ENCODE results near the gene TECR. TPM values are rescaled to one million over a fixed set of nuclear protein-coding genes. Genes with fewer than 3 reads are reported as not detected.

The TECR gene
- total and polyA plus RNA-seq, 2 donors (not counting 3 experiments of a cell fraction or from before 2014, with no cell fraction given): 109 to 193 TPM

GRCh38 chr19:14533450-14533849, 4.1 kb downstream of the TECR start:
- BruUV-seq (replicated peaks): no TSS peak
- CTCF ChIA-PET: no interaction called here
- H3K4me3 ChIP-seq (replicated peaks in 1 of 3; ENCODE audit: insufficient read depth in 1 of 3, low read depth in 1 of 3, low read length in 3 of 3): no peak overlapping the region
- H3K9me1 ChIP-seq (replicated peaks; ENCODE audit: control insufficient read depth, extremely low read depth, insufficient read depth, low read length): no peaks in the 10 kb centered on the region
- H3K27me3 ChIP-seq (ENCODE audit: control insufficient read depth in 2 of 2, insufficient read depth in 2 of 2, low read length in 2 of 2): no peaks in the 10 kb centered on the region
- H3K4me1 ChIP-seq (ENCODE audit: control insufficient read depth, extremely low read depth, insufficient read depth, low read length): peaks cover 7% of the 10 kb centered on the region
- POLR2A ChIA-PET: no interaction called here
- H3K9me3 ChIP-seq (replicated peaks; ENCODE audit: control insufficient read depth, insufficient read depth, low read length): no peaks in the 10 kb centered on the region
- FAIRE-seq: no peak
- H3K9ac ChIP-seq (replicated peaks; ENCODE audit: extremely low read depth, insufficient read depth, low read length): no peak overlapping the region
- H3K36me3 ChIP-seq (ENCODE audit: control insufficient read depth in 2 of 2, extremely low read depth in 1 of 2, insufficient read depth in 2 of 2, low read length in 2 of 2): no peaks in the 10 kb centered on the region
- H3K27ac ChIP-seq (ENCODE audit: insufficient read depth, low read depth, low read length): no peak overlapping the region
- H3K4me2 ChIP-seq (ENCODE audit: insufficient read depth, low read length): no peak overlapping the region
- H3K79me2 ChIP-seq (ENCODE audit: control insufficient read depth, insufficient read depth, low read length): peaks cover 23% of the 10 kb centered on the region
- DNase-seq (ENCODE audit: low read depth, low spot score): no peak
- dilution Hi-C loops (cut with MboI; ENCODE audit: extremely low pct_ligation_motif_present, low sequenced_read_pairs): no loop called here
- H2AFZ ChIP-seq (ENCODE audit: low read depth, low read length): no peak overlapping the region
- intact Hi-C loops (cut with micrococcal nuclease): no loop called here
- H4K20me1 ChIP-seq (replicated peaks; ENCODE audit: control insufficient read depth, extremely low read depth, insufficient read depth, low read length): no peaks in the 10 kb centered on the region
- TF ChIP-seq MAX (IDR thresholded peaks at IDR 0.05; ENCODE audit: insufficient read depth, insufficient read length) (no peak), POLR2A (IDR thresholded peaks at IDR 0.05; ENCODE audit: low read depth, low read length) (no peak), FOS (IDR thresholded peaks at IDR 0.05; ENCODE audit: borderline replicate concordance, insufficient read depth, low read length) (no peak)

- H3K9me1 ChIP-seq (replicated peaks; ENCODE audit: control insufficient read depth, extremely low read depth, insufficient read depth, low read length): no peaks in the 10 kb centered on the region
- BruUV-seq (replicated peaks): no TSS peak
- DNase-seq (ENCODE audit: low read depth, low spot score) (peak; percentile 77), FAIRE-seq (peak; percentile 81)
- H3K4me3 ChIP-seq (replicated peaks in 1 of 3; ENCODE audit: insufficient read depth in 1 of 3, low read depth in 1 of 3, low read length in 3 of 3): peak overlapping the region in 1 of 3 experiments; percentile 40
- H3K9me3 ChIP-seq (replicated peaks; ENCODE audit: control insufficient read depth, insufficient read depth, low read length): no peaks in the 10 kb centered on the region
- no peak overlapping the region for H3K27ac ChIP-seq (ENCODE audit: insufficient read depth, low read depth, low read length)
- peaks cover 8% of the 10 kb centered on the region for H3K79me2 ChIP-seq (ENCODE audit: control insufficient read depth, insufficient read depth, low read length)
- dilution Hi-C loops (cut with MboI; ENCODE audit: extremely low pct_ligation_motif_present, low sequenced_read_pairs): no loop called here
- ChIA-PET POLR2A (interaction anchor here (1.3 kb wide), 1 partner anchor 18 kb away, joined by 3 read pairs; no protein-coding TSS in a partner anchor), CTCF (interaction anchor here (0.6 kb wide), 1 partner anchor 137 kb away, joined by 3 read pairs; no protein-coding TSS in a partner anchor)
- no peak overlapping the region for H2AFZ ChIP-seq (ENCODE audit: low read depth, low read length)
- no peaks in the 10 kb centered on the region for H3K4me1 ChIP-seq (ENCODE audit: control insufficient read depth, extremely low read depth, insufficient read depth, low read length)
- intact Hi-C loops (cut with micrococcal nuclease): loop anchor here (1.0 kb wide), 1 partner anchor 19 kb away; no protein-coding TSS in a partner anchor
- no peaks in the 10 kb centered on the region for H4K20me1 ChIP-seq (replicated peaks; ENCODE audit: control insufficient read depth, extremely low read depth, insufficient read depth, low read length)
- TF ChIP-seq POLR2A (IDR thresholded peaks at IDR 0.05; ENCODE audit: low read depth, low read length): no peak
- no peaks in the 10 kb centered on the region for H3K36me3 ChIP-seq (ENCODE audit: control insufficient read depth in 2 of 2, extremely low read depth in 1 of 2, insufficient read depth in 2 of 2, low read length in 2 of 2)
- no peaks in the 10 kb centered on the region for H3K27me3 ChIP-seq (ENCODE audit: control insufficient read depth in 2 of 2, insufficient read depth in 2 of 2, low read length in 2 of 2)
- H3K4me2 ChIP-seq (ENCODE audit: insufficient read depth, low read length): no peak overlapping the region
- H3K9ac ChIP-seq (replicated peaks; ENCODE audit: extremely low read depth, insufficient read depth, low read length): no peak overlapping the region
Observed at GRCh38 chr19:14536926-14537692, 7.7 kb downstream of the TECR start.
